DMS153 treated with DMSO at 0.1 percent for 48 hours (cell line): ENCODE results near the gene LSM11.
A peak's percentile ranks its signal among the peaks of the same experiment; 100 is the strongest.
"Not testable (repeated sequence)": the region's sequence is repeated elsewhere in the genome, so short reads cannot be mapped to it uniquely, and the experiment has no call there.

Experiments used
- DNase-seq: peaks from one replicate; lab custom pipeline; 2025; ENCODE audit not compliant: unreplicated experiment; lab: John Stamatoyannopoulos, UW

Gene LSM11

DNA sequence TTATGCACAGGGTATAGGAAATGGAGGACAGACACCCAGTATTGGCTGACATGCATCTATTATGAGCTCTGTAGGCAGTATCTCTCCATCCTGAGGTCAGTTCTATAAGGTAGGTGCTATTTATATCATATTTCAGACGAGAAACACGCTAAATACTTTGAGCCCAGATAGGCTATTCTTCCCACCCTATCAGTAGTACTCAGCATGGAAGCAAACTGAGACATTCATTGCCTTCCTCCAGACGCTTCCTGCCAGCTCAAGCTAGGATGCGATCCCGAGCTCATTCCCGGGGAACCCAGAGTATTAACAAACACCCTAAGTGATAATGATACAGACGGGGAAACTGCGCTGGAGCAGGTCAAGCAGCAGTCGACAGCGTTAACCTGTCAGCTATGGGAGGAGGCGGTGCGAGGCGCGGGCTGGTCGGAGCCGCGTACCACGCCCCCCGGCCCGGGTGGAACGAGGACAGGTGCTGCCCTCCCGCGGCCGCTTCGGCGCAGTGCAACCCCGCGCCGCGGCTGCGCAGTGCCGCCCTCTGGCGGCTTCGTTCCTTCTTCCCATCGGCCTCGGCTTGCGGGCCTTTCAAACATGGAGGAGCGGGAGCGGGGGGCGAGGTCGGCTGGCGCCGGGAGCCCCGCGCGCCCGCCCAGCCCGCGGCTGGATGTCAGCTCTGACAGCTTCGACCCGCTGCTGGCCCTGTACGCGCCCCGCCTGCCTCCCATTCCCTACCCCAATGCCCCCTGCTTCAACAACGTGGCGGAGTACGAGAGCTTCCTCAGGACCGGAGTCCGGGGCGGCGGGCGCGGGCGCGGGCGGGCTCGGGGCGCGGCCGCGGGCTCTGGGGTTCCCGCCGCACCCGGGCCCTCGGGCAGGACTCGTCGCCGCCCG lies at the start of gene LSM11:
Gene LSM11 (plus strand): TSS at position 550 of the 888 bp plus-strand sequence. CDS start 39 bp downstream, at position 589.
- DNase-seq: peak; percentile 31

DNA sequence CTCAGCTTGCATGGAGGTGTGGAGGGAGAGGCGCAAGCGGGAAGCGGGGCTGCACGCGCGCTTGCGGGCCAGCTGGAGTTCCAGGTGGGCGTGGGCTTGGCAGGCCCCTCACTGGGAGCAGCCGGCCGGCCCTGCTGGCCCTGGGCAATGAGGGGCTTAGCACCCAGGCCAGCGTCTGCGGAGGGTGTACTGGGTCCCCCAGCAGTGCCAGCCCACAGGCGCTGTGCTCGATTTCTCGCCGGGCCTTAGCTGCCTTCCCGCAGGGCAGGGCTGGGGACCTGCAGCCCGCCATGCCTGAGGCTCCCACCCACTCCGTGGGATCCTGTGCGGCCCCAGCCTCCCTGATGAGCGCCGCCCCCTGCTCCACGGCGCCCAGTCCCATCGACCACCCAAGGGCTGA lies 49.7 kb upstream of the LSM11 start:
- not testable (repeated sequence) for DNase-seq

DNA sequence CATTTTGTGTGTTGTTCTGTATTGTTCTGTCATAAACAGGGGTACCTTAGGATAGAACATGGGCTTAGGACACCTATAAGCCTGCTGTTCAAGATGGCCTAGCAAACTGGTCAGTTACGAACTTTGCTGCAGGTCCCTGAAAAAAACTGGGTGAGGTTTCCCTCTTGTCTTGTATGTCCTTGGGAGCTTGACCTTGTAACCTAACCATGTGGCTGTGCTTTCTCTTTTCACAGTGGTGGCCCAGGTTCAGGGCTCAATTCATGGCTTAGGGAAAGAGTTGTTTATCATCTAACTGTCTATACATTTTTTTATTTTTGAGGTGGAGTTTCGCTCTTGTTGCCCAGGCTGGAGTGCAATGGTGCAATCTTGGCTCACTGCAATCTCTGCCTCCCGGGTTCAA lies 47.4 kb upstream of the LSM11 start:
- DNase-seq: not testable (repeated sequence)

DNA sequence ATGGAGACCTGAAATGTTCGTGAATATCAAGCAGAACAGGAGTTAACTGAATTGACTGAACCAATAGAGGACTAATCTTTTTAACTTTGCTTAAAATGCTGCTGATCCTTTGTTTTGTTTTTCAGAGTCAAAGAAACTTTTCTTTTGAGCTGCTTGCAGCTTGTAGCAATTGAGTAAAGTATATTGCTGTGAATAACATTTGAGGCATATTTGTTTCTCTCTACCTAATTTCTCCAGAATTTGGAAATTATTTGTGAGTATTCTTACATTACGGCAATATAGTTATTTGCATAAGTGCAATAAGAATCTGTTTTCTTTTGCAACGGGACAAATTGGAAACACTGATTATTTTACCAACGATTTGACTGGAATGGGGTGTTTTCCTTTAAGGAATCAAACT lies 44.8 kb upstream of the LSM11 start:
- not testable (repeated sequence) for DNase-seq

DNA sequence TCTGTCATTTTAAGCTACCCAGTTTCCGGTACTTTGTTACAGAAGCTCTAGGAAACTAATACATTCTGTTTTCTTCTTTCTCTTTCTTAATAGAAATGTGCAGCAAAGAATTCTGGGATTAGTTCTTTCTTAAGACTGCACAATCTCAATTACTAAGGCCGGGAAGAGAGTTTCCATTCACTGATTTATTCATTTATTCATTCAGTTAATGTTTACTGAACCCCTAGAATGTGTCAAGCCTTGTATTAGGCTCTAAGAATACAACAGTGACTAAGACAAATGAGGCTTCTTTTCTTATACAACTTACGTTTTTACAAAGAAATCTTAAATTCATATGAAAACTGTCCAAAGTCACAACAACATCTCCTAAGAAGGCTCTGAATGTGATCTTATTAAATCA lies 39.8 kb upstream of the LSM11 start:
- DNase-seq: no peak

DNA sequence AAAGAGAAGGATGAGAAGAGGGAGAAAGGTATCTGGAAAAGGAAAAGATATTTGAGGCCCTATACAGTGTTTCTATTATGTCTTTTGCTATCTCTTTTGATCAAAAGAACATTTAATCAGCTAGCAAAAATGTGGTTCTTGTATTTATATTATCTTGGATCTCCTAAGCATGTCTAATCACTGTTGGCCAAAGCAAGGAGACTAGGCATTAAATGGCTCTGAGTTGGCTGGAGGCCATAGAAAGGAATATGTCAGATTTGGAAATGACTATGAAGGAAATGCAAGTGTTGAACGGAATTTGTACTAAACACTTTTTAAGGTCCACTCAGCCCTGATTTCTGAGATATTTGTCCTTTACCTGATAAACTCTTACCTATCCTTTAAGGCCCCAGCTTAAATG lies 34.6 kb upstream of the LSM11 start:
- DNase-seq: no peak

DNA sequence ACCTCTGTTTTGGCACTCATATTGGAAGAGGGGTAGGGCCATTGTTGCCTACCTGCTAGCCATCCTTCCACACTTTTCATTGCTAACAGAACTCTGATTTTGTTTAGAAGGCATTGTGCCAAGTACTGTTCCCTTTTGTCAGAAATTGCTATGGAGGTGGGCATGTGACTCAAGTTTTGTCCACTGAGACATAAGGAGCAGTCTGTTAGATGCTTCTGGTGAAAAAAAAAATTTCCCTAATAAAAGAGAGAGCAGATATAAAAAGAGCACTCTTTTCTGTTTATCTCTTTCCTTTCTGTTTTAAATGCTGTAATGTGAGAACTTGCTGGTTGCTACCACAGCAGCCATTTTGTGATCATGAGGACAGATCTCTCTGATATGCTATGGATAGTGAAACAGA lies 34.2 kb upstream of the LSM11 start:
- no peak for DNase-seq

DNA sequence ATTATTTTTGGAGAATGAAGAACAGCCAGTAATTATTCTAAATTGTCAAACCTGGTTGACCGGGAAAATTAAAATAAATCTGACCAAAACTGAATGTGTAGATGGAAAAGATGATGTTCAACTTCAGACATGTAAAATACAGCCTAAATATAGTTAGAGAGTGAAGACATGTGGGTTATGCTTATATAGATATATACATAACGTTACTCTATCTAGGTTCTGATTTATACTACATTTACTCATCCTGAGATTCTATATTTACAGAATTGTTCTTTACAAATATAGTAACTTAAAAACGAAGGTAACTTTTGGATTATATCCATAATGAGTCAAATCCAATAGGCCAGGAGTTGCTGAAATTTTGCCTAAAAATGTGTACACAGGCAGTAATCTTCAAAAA lies 33.1 kb upstream of the LSM11 start:
- no peak for DNase-seq

DNA sequence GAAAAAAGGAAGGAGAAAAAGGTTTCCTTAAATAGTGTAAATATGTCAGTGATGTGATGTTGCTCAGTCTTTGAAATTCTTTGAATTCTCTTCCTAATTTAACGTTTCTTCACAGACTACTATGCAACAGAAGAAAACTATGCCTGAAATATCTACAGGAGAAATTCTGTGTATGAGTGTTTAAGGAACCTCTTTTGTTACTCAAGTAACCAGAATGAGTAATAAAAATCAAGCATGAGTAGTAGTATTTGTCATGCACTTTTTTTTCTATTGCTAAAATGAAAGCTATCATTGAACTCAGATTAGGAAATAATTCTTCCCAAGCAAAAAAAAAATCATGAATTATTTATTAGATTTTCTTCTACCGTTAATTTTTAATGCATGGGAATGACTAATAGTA lies 32.6 kb upstream of the LSM11 start:
- DNase-seq: no peak

DNA sequence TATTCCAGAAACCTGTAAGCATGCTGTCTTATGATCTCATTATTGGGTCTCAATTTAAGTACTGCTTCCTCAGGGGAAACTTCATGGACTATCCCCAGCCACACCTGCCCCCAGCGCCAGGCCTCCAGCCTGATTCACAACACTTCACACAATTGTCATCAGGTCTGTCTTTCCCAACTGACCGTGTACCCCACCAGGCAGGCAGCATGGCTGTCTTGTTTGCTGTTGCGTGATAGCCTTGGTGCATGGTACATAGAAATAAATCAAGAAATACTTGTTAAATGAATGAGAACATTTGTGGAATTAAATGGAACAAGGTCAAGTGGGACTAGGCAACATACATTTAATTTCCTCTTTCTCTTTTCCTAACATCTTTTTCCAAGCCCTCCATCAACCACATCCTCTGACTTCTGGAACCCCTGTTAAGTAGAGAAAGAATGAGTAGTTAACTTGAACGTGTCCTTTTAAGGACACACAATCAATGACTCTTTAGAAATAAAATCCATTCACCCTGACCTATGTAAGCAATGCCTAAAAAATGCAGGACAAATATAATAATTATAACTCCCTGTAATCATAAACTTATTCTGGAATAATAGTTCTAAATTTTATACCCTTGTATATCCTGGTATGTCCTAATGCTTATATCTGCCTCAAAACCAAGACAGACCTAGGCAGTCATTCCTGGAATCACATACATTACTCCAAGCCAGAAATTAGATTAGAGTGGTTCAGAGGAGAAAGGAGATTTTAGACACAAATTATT lies 29.5 kb upstream of the LSM11 start:
- DNase-seq: no peak

DNA sequence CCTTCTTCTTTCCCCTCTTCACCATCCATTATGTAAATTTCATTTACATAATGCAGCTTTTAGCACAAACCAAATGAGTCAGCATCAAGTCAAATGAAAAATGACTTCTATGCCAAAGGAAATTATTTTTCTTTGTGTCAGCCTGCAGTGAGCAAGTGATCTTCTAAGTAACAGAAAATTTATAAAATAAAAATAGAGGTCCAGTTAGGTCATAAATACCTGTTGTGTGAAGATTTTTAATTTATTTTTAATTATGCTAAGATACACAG lies 29.0 kb upstream of the LSM11 start:
- no peak for DNase-seq

DNA sequence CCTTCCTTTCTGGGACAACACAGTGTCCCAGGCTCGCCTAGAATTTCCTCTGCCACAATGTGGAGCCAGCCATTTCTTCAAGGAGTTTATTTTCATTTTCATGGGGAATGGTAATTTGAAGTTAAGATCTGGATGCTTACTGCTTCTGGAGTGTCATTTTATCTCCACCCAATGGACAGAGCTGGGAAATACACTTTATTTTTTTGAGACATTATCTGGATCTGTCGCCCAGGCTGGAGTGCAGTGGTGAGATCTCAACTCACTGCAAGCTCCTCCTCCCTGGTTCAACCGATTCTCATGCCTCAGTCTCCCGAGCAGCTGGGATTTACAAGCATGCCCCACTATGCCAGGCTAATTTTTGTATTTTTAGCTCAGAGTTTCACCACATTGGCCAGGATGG lies 25.0 kb upstream of the LSM11 start:
- DNase-seq: no peak

DNA sequence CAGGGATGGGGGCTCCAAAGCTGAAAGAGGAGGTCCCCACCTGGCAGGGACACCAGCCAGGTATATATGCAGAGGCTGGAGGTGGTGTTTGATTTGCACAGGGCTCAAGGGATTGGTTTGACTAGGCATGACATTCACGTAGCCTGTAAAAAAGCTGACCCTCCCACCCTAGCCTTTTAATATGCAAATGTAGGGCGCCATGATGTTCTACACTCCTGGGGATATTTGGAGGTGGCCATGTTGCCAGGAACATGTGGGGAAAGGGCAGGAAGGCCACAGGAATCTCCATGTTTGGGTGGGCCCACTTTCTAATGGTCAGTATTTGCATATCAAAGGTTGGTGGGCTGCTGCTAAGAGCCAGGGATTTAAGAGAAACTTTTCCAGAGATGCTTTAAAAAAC lies 24.3 kb upstream of the LSM11 start:
- no peak for DNase-seq

DNA sequence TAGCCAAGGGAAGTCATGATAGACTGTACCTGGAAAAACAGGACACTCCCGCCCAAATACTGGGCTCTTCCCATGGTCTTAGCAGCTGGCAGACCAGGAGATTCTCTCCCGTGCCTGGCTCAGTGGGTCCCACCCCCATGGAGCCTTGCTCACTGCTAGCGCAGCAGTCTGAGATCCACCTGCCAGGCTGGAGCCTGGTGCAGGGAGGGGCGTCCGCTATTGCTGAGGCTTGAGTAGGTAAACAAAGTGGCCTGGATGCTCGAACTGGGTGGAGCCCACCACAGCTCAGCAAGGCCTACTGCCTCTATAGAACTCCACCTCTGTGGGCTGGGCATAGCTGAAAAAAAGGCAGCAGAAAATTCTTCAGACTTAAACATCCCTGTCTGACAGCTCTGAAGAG lies 22.4 kb upstream of the LSM11 start:
- no peak for DNase-seq

DNA sequence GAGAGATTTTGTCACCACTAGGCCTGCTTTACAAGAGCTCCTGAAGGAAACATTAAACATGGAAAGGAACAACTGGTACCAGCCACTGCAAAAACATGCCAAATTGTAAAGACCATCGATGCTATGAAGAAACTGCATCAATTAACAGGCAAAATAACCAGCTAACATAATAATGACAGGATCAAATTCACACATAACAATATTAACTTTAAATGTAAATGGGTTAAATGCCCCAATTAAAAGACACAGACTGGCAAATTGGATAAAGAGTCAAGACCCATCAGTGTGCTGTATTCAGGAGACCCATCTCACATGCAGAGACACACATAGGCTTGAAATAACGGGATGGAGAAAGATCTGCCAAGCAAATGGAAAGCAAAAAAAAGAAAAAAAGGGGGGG lies 20.6 kb upstream of the LSM11 start:
- DNase-seq: not testable (repeated sequence)

DNA sequence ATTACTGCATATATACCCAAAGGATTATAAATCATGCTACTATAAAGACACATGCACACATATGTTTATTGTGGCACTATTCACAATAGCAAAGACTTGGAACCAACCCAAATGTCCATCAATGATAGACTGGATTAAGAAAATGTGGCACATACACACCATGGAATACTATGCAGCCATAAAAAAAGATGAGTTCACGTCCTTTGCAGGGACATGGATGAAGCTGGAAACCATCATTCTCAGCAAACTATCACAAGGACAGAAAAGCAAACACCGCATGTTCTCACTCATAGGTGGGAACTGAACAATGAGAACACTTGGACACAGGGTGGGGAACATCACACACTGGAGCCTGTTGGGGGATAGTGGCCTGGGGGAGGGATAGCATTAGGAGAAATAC lies 16.9 kb upstream of the LSM11 start:
- DNase-seq: not testable (repeated sequence)

DNA sequence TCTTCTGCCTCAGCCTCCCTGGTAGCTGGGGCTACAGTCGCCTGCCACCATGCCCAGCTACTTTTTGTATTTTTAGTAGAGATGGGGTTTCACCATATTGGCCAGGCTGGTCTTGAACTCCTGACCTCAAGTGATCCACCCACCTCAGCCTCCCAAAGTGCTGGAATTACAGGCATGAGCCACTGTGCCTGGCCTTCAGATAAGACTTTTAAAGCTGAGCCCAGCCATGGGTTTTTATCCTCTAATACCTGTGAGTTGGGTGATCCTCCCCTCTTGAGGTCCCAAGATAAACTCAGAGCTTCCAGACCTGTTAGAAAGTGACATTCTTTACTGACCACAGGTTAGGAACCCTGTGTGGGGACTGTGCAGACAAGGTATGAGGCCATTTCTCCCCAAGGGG lies 15.7 kb upstream of the LSM11 start:
- DNase-seq: not testable (repeated sequence)

DNA sequence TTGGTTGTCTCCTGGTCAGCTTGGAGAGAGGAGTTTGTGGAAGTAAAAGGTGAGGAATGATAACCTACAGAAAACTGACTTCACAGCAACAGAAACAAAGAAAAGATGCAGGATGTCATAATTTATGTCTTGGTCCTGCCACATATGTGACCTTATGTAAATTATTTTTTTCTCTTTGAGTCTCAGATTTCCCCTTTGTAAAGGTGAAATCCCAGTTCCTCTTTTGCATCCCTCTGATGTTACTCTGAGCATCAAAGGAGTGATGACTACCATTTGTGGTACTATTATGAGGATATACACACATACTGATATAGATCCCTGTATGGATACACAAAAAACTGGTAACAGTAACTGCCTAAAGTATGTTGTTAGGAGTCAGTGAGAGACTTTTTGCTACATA lies 13.7 kb upstream of the LSM11 start:
- DNase-seq: no peak

DNA sequence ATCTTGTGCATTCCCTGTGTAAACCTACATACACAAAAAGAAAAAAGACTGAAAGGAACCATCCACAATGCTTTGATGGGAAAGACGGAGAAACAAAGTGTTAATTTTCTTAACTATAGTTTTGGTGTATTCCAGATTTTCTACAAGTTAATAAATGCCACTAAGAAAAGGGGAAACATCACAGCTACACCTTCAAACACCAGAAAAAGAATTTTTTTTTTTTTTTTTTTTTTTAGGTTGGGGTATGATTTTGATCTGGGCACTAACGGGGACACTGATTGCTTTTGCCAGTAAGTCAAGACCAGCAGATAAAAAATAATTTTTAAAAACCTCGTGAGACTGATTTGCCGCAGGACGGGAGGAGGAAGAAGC lies 12.6 kb upstream of the LSM11 start:
- no peak for DNase-seq

DNA sequence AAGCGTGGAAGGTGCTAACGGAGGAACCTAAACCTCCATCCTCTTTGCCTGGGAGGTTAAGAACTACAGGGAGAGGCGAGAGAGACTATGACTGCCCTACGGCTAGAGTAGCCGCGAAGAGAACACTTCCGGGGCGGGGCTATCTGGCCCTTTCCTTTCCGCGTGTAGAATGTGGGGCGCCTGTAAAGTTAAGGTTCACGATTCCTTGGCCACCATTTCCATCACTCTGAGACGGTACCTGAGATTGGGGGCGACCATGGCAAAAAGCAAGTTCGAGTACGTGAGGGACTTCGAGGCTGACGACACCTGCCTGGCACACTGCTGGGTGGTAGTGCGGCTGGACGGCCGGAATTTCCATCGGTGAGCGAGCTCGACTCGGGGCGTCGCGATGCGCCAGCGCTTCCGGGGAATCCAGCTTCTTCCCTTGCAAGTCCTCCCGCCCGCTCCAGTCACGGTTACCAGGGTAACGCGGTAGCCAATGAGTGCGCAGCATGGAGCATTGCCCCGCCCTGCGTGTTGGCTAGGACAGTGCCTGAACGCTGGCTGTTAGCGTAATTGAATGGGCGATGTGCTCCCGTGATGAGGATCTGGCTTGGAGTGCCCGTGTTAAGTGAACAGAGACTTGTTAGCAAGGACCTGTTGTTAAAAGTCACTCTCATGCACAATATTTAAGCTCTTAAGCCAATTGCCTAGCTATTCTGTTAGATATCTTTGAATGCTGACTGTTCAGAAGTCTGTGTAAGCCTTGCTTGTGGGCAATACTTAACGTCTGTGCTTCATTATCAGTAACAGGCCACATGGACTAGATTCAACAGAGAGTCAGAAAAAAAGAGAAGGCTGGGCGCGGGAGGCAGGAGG lies 12.0 kb upstream of the LSM11 start, which contains the start of gene THG1L:
Gene THG1L (plus strand): TSS at position 149 of the 858 bp plus-strand sequence. CDS start 21 bp downstream, at position 170.
- peak; percentile 86 for DNase-seq

DNA sequence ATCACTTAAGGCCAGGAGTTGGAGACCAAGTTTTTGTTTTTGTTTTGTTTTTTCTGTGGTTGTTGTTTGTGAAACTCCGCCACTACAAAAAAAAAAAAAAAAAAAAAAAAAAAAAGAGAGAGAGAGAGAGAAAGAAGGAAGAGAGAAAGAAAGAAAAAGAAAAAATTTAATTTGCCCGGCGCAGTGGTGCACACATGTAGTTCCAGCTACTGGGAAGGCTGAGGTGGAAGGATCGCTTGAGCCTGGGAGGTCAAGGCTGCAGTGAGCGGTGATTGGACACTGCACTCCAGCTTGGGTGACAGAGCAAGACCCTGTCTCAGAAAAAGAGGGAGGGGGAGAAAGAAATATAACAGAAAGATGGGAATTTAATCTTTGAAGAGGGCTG lies 11.4 kb upstream of the LSM11 start:
- DNase-seq: no peak
